HFFc6 (cell line): ENCODE data around the gene ST6GALNAC4. TPM values are rescaled to one million over a fixed set of nuclear protein-coding genes. Genes with fewer than 3 reads are reported as not detected.

Experiments used
- DNase-seq: peaks from one replicate; pipeline ENCODE4 v3.0.0-alpha.2; 2018
- H3K27ac Mint-ChIP-seq: 2 replicates; pipeline ENCODE4 v1.8.0; 2020; ENCODE audit warnings: mild to moderate bottlenecking, mixed read lengths
- H3K27me3 Mint-ChIP-seq: 2 replicates; pipeline ENCODE4 v1.8.0; 2021; ENCODE audit warnings: mild to moderate bottlenecking, moderate library complexity, mixed read lengths; ENCODE audit not compliant: insufficient read depth
- H3K36me3 Mint-ChIP-seq: 2 replicates; pipeline ENCODE4 v1.8.0; 2021; ENCODE audit warnings: low read depth, mixed read lengths
- H3K4me1 Mint-ChIP-seq: 2 replicates; pipeline ENCODE4 v1.8.0; 2020; ENCODE audit warnings: low read depth, mixed read lengths
- H3K4me3 Mint-ChIP-seq: 2 replicates; pipeline ENCODE4 v1.8.0; 2020; ENCODE audit warnings: mild to moderate bottlenecking, moderate library complexity, mixed read lengths
- H3K9me3 Mint-ChIP-seq: 2 replicates; pipeline ENCODE4 v1.8.0; 2020; ENCODE audit warnings: mild to moderate bottlenecking, mixed read lengths
- total RNA-seq, 6 experiments: library from RNA; stranded (reverse); fragmentation: NEBNext Ultra II Directional; extraction: Animal tissue kit (Norgen Biotek cat#: 25700); gene quantifications; 2 replicates in 1 of 6; 3 replicates in 5 of 6; pipeline ENCODE4 v1.2.3, GENCODE V29; 2021
- TF ChIP-seq, protein P1 (sequence below): fragments of 200-600 bp; sonication (generic); IDR thresholded peaks from 2 replicates; pipeline ENCODE4 v1.5.0; 2021; ENCODE audit warnings: antibody characterized with exemption, mild to moderate bottlenecking

ST6GALNAC4 gene
- total RNA-seq, 6 experiments from 2014 or later = 22.9 to 33.4 (median 27.7) TPM

DNA sequence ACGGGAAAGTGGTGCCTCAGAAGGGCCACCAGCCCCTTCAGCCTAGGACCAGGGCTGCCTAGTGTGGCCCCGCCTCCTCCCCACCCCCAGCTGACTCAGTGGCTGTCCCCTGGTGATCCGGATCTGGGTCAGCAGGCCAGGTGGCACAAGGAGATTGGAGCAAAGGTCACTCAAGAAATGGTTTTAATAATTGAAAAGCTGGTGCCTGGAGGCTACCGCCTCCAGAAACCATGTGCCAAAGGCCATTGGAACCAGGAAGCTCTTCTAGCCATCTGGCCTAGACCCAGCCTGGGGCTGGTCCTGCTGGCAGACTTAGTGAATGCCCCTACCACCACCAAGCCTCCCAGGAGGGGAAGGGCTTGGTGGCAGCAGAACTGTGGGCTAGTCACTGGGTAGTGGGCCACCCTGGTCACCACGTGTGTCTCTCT lies 1.5 kb downstream of the ST6GALNAC4 start:
- Mint-ChIP-seq H3K4me3 (no peak overlapping the region), H3K27ac (no peak overlapping the region)

DNA sequence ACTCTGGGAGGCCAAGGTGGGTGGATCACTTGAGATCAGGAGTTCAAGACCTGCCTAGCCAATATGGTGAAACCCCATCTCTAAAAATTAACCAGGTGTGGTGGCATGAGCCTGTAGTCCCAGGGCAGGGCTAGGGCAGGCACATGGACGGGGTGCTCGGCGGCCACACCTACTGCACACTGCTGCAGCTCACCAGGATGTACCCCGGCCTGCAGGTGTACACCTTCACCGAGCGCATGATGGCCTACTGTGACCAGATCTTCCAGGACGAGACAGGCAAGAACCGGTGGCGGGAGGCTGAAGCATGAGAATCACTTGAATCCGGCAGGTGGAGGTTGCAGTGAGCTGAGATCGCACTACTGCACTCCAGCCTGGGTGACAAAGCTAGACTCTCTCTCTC lies 3.2 kb downstream of the ST6GALNAC4 start:
- no peaks in the 10 kb centered on the region for H3K9me3 Mint-ChIP-seq
- peaks cover 38% of the 10 kb centered on the region for H3K4me1 Mint-ChIP-seq
- TF ChIP-seq, protein P1, sequence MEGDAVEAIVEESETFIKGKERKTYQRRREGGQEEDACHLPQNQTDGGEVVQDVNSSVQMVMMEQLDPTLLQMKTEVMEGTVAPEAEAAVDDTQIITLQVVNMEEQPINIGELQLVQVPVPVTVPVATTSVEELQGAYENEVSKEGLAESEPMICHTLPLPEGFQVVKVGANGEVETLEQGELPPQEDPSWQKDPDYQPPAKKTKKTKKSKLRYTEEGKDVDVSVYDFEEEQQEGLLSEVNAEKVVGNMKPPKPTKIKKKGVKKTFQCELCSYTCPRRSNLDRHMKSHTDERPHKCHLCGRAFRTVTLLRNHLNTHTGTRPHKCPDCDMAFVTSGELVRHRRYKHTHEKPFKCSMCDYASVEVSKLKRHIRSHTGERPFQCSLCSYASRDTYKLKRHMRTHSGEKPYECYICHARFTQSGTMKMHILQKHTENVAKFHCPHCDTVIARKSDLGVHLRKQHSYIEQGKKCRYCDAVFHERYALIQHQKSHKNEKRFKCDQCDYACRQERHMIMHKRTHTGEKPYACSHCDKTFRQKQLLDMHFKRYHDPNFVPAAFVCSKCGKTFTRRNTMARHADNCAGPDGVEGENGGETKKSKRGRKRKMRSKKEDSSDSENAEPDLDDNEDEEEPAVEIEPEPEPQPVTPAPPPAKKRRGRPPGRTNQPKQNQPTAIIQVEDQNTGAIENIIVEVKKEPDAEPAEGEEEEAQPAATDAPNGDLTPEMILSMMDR = no peak
- H3K27me3 Mint-ChIP-seq = no peaks in the 10 kb centered on the region
- H3K36me3 Mint-ChIP-seq = peaks cover 7% of the 10 kb centered on the region
- H3K27ac Mint-ChIP-seq = no peak overlapping the region
- H3K4me3 Mint-ChIP-seq = no peak overlapping the region
- DNase-seq = no peak

More for the DNA sequence above, 1.5 kb downstream of the ST6GALNAC4 start:
- no peak for DNase-seq
- Mint-ChIP-seq H3K36me3 (peaks cover 7% of the 10 kb centered on the region), H3K27me3 (no peaks in the 10 kb centered on the region), H3K9me3 (no peaks in the 10 kb centered on the region), H3K4me1 (peaks cover 55% of the 10 kb centered on the region)
- TF ChIP-seq, protein P1 = no peak

DNA sequence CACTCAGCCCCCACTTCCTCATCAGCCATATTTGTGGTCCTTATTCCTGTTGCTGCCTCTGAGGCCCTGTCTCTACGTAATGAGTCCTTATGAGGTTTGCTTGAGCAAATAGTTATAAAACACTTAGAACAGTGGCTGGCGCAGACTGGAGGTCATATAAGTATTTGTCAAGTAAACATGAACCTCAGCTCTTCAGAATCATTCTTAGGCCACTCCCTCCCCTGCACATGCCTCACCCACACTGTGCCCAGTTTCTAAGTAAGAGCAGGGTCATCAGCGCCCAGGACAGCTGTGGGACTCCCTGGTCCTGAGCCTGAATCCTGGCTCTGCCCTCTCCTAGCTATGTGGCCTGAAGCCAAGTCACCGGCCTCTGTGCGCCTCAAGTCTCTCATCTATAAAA lies 4.0 kb downstream of the ST6GALNAC4 start:
- Mint-ChIP-seq H3K4me3 (no peak overlapping the region), H3K36me3 (peaks cover 7% of the 10 kb centered on the region), H3K27me3 (no peaks in the 10 kb centered on the region), H3K9me3 (no peaks in the 10 kb centered on the region), H3K4me1 (peaks cover 30% of the 10 kb centered on the region), H3K27ac (no peak overlapping the region)
- DNase-seq = no peak
- TF ChIP-seq, protein P1 = no peak

DNA sequence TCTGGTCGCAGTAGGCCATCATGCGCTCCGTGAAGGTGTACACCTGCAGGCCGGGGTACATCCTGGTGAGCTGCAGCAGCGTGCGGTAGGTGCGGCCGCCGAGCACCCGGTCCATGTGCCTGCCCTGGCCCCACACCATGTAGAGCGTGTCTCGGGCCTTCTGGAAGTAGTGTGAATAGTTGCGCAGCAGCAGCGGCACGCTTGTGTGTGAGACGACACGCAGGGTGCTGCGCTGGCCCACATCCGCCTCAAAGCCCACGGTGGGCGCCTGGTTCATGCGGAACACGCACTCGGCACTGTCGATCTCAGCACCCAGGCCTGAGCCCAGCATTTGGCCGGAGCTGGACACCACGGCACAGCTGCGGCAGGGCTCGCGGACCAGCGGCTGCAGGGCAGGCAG lies 4.5 kb downstream of the ST6GALNAC4 start:
- Mint-ChIP-seq H3K4me3 (no peak overlapping the region), H3K36me3 (peaks cover 7% of the 10 kb centered on the region), H3K4me1 (peaks cover 24% of the 10 kb centered on the region), H3K27ac (no peak overlapping the region), H3K27me3 (no peaks in the 10 kb centered on the region), H3K9me3 (no peaks in the 10 kb centered on the region)
- DNase-seq = no peak
- TF ChIP-seq, protein P1 = no peak

DNA sequence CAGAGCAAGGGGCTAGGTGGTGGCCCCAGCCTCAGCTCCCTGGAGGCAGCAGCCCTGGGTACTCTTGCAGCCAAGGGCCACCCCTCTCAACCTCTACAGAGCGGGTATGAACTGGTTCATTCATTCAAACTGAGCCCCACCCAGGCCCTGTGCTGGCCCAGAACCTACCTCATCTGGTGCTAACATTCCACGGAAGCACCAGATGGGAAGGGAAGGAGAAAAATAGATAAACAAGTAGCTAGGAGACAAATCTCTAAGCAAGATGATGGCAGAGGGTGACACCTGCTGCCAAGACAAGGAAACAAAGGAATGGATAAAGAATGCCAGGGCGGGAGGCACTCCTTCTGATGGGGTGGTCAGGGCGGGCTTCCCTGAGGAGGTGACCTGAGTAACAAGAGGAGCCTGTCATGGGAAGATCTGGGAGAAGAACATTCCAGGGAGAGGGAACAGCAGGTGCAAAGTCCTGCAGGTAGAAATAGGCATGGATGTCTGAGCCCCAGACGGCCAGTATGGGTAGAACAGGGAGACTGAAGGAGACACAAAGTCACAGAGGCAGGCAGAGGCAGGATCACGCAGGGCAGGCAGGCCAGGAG lies 6.1 kb downstream of the ST6GALNAC4 start:
- Mint-ChIP-seq H3K27ac (peak overlapping the region; percentile 61), H3K36me3 (peaks cover 7% of the 10 kb centered on the region), H3K4me1 (peaks cover 15% of the 10 kb centered on the region), H3K4me3 (no peak overlapping the region), H3K27me3 (no peaks in the 10 kb centered on the region), H3K9me3 (no peaks in the 10 kb centered on the region)
- TF ChIP-seq, protein P1 = peak; percentile 65
- peak; percentile 61 for DNase-seq
